HEK293 (cell line): ENCODE results near the gene NFS1.
"Not testable (repeated sequence)": the region's sequence is repeated elsewhere in the genome, so short reads cannot be mapped to it uniquely, and the experiment has no call there.

Experiments
- CTCF ChIA-PET: fragments of 350-600 bp; formaldehyde crosslinking; extraction: SDS; loops from one replicate; lab custom pipeline; 2021; ENCODE audit warnings: antibody characterized with exemption; lab: Yijun Ruan, JAX
- POLR2A ChIA-PET: fragments of 300-600 bp; formaldehyde crosslinking; extraction: SDS; loops from one replicate; lab custom pipeline; 2020; ENCODE audit warnings: antibody characterized with exemption, inconsistent platforms; lab: Yijun Ruan, JAX
- H3K27ac ChIP-seq: fragments of 200-500 bp; sonication (Bioruptor generic); 2 replicates; pipeline ENCODE4 v1.5.1; 2014; ENCODE audit warnings: low read depth, low read length, control low read depth, inconsistent platforms; ENCODE audit errors: extremely low read depth
- H3K36me3 ChIP-seq, 2 experiments: fragments of 200-500 bp in 1 of 2; sonication (Bioruptor generic) in 1 of 2; 1 replicate in 1 of 2; 2 replicates in 1 of 2; pipeline ENCODE4 v1.5.1; 2014 to 2017; ENCODE audit warnings: inconsistent platforms in 2 of 2, low read length in 2 of 2; ENCODE audit not compliant: control insufficient read depth in 2 of 2, insufficient read depth in 1 of 2
- H3K4me1 ChIP-seq: fragments of 200-500 bp; sonication (Bioruptor generic); 2 replicates; pipeline ENCODE4 v1.5.1; 2014; ENCODE audit warnings: mild to moderate bottlenecking, low read length, inconsistent platforms; ENCODE audit not compliant: control insufficient read depth, insufficient read depth
- H3K4me3 ChIP-seq: 2 replicates; pipeline ENCODE4 v1.5.1; 2011; ENCODE audit warnings: low read depth, mild to moderate bottlenecking, control low read depth, low read length, moderate library complexity
- H3K9me3 ChIP-seq: fragments of 200-500 bp; sonication (Bioruptor generic); 2 replicates; pipeline ENCODE4 v1.5.1; 2014; ENCODE audit warnings: low read depth, low read length, inconsistent platforms; ENCODE audit not compliant: control insufficient read depth, insufficient read depth
- ATF2 ChIP-seq: fragments of 450-650 bp; formaldehyde crosslinking; IDR thresholded peaks from 2 replicates; pipeline ENCODE4 v1.5.1; 2016; ENCODE audit warnings: missing biosample characterization, missing genetic modification characterization, low read depth
- HOXA7 ChIP-seq: sonication (generic); formaldehyde crosslinking; IDR thresholded peaks from 2 replicates; pipeline ENCODE4 v1.8.1; 2022; ENCODE audit warnings: missing genetic modification reagents, borderline replicate concordance
- INSM2 ChIP-seq: fragments of 450-650 bp; formaldehyde crosslinking; IDR thresholded peaks from 2 replicates; pipeline ENCODE4 v1.5.1; 2016; ENCODE audit warnings: missing biosample characterization, missing genetic modification characterization
- MEIS1 ChIP-seq: sonication (generic); formaldehyde crosslinking; IDR thresholded peaks from 2 replicates; pipeline ENCODE4 v1.8.1; 2022; ENCODE audit warnings: missing genetic modification reagents, mild to moderate bottlenecking, borderline replicate concordance
- PRDM1 ChIP-seq: fragments of 450-650 bp; formaldehyde crosslinking; IDR thresholded peaks from 2 replicates; pipeline ENCODE4; 2016; ENCODE audit warnings: missing biosample characterization, missing genetic modification characterization
- PRDM4 ChIP-seq: fragments of 450-650 bp; formaldehyde crosslinking; IDR thresholded peaks from 2 replicates; pipeline ENCODE4 v1.5.1; 2017; ENCODE audit warnings: missing biosample characterization, missing genetic modification characterization
- SCRT2 ChIP-seq: fragments of 450-650 bp; formaldehyde crosslinking; IDR thresholded peaks from 2 replicates; pipeline ENCODE4 v1.5.1; 2016; ENCODE audit warnings: missing biosample characterization, missing genetic modification characterization
- SP3 ChIP-seq: fragments of 450-650 bp; formaldehyde crosslinking; IDR thresholded peaks from 2 replicates; pipeline ENCODE4 v1.5.1; 2016; ENCODE audit warnings: missing biosample characterization, missing genetic modification characterization
- YY1 ChIP-seq: fragments of 450-650 bp; formaldehyde crosslinking; IDR thresholded peaks from 2 replicates; pipeline ENCODE4 v1.5.1; 2018; ENCODE audit warnings: missing biosample characterization, missing genetic modification characterization
- ZNF335 ChIP-seq: fragments of 450-650 bp; formaldehyde crosslinking; conservative IDR thresholded peaks from 2 replicates; pipeline ENCODE4 v1.5.1; 2016; ENCODE audit warnings: missing biosample characterization, missing genetic modification characterization
- ZNF433 ChIP-seq: fragments of 450-650 bp; formaldehyde crosslinking; IDR thresholded peaks from 2 replicates; pipeline ENCODE4 v1.5.1; 2016; ENCODE audit warnings: missing biosample characterization, missing genetic modification characterization, low read depth
- ZNF510 ChIP-seq: fragments of 450-650 bp; formaldehyde crosslinking; IDR thresholded peaks from 2 replicates; pipeline ENCODE4 v1.5.1; 2018; ENCODE audit warnings: mild to moderate bottlenecking, missing genetic modification characterization, missing biosample characterization; ENCODE audit not compliant: insufficient replicate concordance
- ZNF521 ChIP-seq: fragments of 450-650 bp; formaldehyde crosslinking; IDR thresholded peaks from 2 replicates; pipeline ENCODE4 v1.5.1; 2017; ENCODE audit warnings: missing biosample characterization, mild to moderate bottlenecking, missing genetic modification characterization
- ZNF610 ChIP-seq: fragments of 450-650 bp; formaldehyde crosslinking; IDR thresholded peaks from 2 replicates; pipeline ENCODE4 v1.5.1; 2016; ENCODE audit warnings: missing biosample characterization, missing genetic modification characterization, borderline replicate concordance
- ZNF626 ChIP-seq: fragments of 450-650 bp; sonication (Bioruptor Pico); formaldehyde crosslinking; IDR thresholded peaks from 2 replicates; pipeline ENCODE4 v1.5.1; 2018; ENCODE audit warnings: missing biosample characterization, missing genetic modification characterization, inconsistent platforms
- ZNF654 ChIP-seq: fragments of 450-650 bp; formaldehyde crosslinking; IDR thresholded peaks from 2 replicates; pipeline ENCODE4 v1.5.1; 2016; ENCODE audit warnings: low read depth, missing biosample characterization, missing genetic modification characterization
- ZNF701 ChIP-seq: fragments of 450-650 bp; formaldehyde crosslinking; IDR thresholded peaks from 2 replicates; pipeline ENCODE4 v1.5.1; 2016; ENCODE audit warnings: missing biosample characterization, missing genetic modification characterization
- ZNF707 ChIP-seq: fragments of 450-650 bp; formaldehyde crosslinking; IDR thresholded peaks from 2 replicates; pipeline ENCODE4 v1.5.1; 2016; ENCODE audit warnings: missing biosample characterization, missing genetic modification characterization
- ZNF776 ChIP-seq: fragments of 450-650 bp; formaldehyde crosslinking; IDR thresholded peaks from 2 replicates; pipeline ENCODE4 v1.5.0; 2017; ENCODE audit warnings: missing biosample characterization, missing genetic modification characterization, borderline replicate concordance
- ZNF791 ChIP-seq: fragments of 450-650 bp; formaldehyde crosslinking; IDR thresholded peaks from 2 replicates; pipeline ENCODE4 v1.5.1; 2016; ENCODE audit warnings: missing biosample characterization, missing genetic modification characterization

The NFS1 gene

DNA sequence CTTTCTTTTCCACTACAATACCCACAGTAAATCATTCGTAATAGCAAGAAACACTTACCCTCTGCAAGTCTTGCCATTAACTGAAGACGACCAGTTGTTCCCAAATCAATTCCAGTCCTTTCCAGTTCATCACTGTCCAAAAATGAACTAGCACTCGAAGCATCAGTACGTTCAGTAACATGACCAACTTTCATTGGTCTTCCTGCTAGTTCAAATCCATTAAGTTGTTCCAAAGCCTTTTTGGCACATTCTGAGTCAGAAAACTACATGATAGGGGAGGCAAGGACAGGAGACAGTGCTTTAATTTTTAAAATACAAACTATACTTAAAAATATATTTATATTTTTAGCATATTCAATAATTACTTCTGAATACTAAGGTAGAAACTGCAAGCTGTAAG is 15.0 kb upstream of the NFS1 start:
- Histone ChIP-seq H3K9me3 (no peaks in the 10 kb centered on the region), H3K4me3 (no peak overlapping the region), H3K4me1 (peaks cover 4% of the 10 kb centered on the region), H3K36me3 (peaks cover 80 to 97% of the 10 kb centered on the region in 2 experiments), H3K27ac (no peak overlapping the region)
- ChIA-PET CTCF (interaction anchor here (0.6 kb wide), 1 partner anchor 210 kb away, joined by 3 read pairs; no protein-coding TSS in a partner anchor), POLR2A (interaction anchor here (0.6 to 2.3 kb wide), 5 partner anchors 10 to 28 kb away, joined by 3 to 8 read pairs (median 4); partner anchors contain the start of gene RBM39)
- TF ChIP-seq HOXA7 (CRISPR knock-in tag): no peak
- TF ChIP-seq ZNF335: no peak
- no peak for TF ChIP-seq ZNF433 (tag by site-specific recombination)
- TF ChIP-seq SP3 (tag by site-specific recombination): no peak
- no peak for TF ChIP-seq PRDM4 (tag by site-specific recombination)
- no peak for TF ChIP-seq YY1 (tag by site-specific recombination)
- TF ChIP-seq ZNF791 (tag by site-specific recombination): no peak
- no peak for TF ChIP-seq MEIS1 (CRISPR knock-in tag)
- no peak for TF ChIP-seq ZNF521
- TF ChIP-seq ZNF626 (tag by site-specific recombination): no peak
- TF ChIP-seq ZNF776 (tag by site-specific recombination): no peak
- TF ChIP-seq PRDM1: no peak
- TF ChIP-seq ZNF701 (tag by site-specific recombination): no peak
- TF ChIP-seq ZNF610 (tag by site-specific recombination): no peak
- TF ChIP-seq ZNF654 (tag by site-specific recombination): no peak

DNA sequence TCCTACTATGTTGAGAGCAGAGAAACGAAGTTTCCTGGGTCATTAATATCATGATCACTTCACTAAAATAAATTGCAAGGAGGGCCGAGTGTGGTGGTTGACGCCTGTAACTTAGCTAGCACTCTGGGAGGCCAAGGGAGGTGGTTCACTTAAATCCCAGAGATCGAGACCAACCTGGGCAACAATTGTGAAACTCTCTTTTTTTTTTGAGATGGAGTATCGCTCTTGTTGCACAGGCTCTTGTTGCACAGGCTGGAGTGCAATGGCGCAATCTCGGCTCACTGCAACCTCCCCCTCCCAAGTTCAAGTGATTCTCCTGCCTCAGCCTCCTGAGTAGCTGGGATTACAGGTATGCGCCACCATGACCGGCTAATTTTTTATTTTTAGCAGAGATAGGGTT is 14.0 kb upstream of the NFS1 start:
- ChIA-PET POLR2A (interaction anchor here (0.6 to 2.3 kb wide), 2 partner anchors 29 to 49 kb away, joined by 8 to 9 read pairs; partner anchors contain the start of gene RBM39), CTCF (interaction anchor here (0.7 kb wide), 1 partner anchor 11 kb away, joined by 7 read pairs; no protein-coding TSS in a partner anchor)
- H3K27ac ChIP-seq, H3K9me3 ChIP-seq, H3K4me1 ChIP-seq, H3K4me3 ChIP-seq: not testable (repeated sequence)
- H3K36me3 ChIP-seq: peaks cover 79 to 97% of the 10 kb centered on the region in 2 experiments
- TF ChIP-seq SCRT2 (tag by site-specific recombination): peak; percentile 86

GRCh38 chr20:35711588-35712209 is 12.5 kb upstream of the NFS1 start:
- TF ChIP-seq ZNF510 (tag by site-specific recombination) (no peak), ATF2 (tag by site-specific recombination) (no peak), INSM2 (tag by site-specific recombination) (no peak), ZNF707 (tag by site-specific recombination) (no peak), PRDM1 (peak; percentile 75)
- ChIA-PET CTCF (interaction anchor here (0.7 kb wide), 1 partner anchor 171 kb away, joined by 4 read pairs; no protein-coding TSS in a partner anchor), POLR2A (interaction anchor here (0.6 to 1.3 kb wide), 5 partner anchors 8 to 177 kb away, joined by 3 read pairs; no protein-coding TSS in a partner anchor)
- Histone ChIP-seq H3K27ac (no peak overlapping the region), H3K4me3 (no peak overlapping the region), H3K4me1 (peaks cover 4% of the 10 kb centered on the region), H3K9me3 (no peaks in the 10 kb centered on the region), H3K36me3 (peaks cover 79 to 97% of the 10 kb centered on the region in 2 experiments)
